CD14-positive monocyte (primary cell): Measurements from ENCODE around the gene SLC2A2. TPM values are rescaled to one million over a fixed set of nuclear protein-coding genes. Genes with fewer than 3 reads are reported as not detected.

Experiments
- DNase-seq, 3 donors: peaks; one replicate each; pipeline ENCODE4 v3.0.0-alpha.2; 2011 to 2022
- H2AFZ ChIP-seq: 2 replicates; pipeline ENCODE4 v1.6.0; 2012; ENCODE audit warnings: mild to moderate bottlenecking, low read depth, low read length, inconsistent platforms; ENCODE audit not compliant: insufficient read depth, poor library complexity, severe bottlenecking
- H3K27ac ChIP-seq, 2 donors: 1 replicate in 1 of 2; 2 replicates in 1 of 2; pipeline ENCODE4 v1.5.1; 2012 to 2013; ENCODE audit warnings: low read length in 2 of 2, control low read depth in 1 of 2, inconsistent platforms in 1 of 2, low read depth in 1 of 2, mild to moderate bottlenecking in 1 of 2
- H3K27me3 ChIP-seq, 2 donors: one replicate each; pipeline versions ENCODE4 v1.6.0 to v1.6.1; 2011 to 2013; ENCODE audit warnings: low read length in 2 of 2; ENCODE audit not compliant: control insufficient read depth in 2 of 2, insufficient read depth in 2 of 2
- H3K36me3 ChIP-seq, 2 donors: replicated peaks in 1 of 2; 1 replicate in 1 of 2; 2 replicates in 1 of 2; pipeline versions ENCODE4 v1.5.1 to v1.6.1; 2012 to 2013; ENCODE audit warnings: low read length in 2 of 2, control low read depth in 1 of 2, inconsistent platforms in 1 of 2, mild to moderate bottlenecking in 1 of 2; ENCODE audit not compliant: insufficient read depth in 2 of 2, control insufficient read depth in 1 of 2
- H3K4me1 ChIP-seq, 2 donors: 1 replicate in 1 of 2; 2 replicates in 1 of 2; pipeline versions ENCODE4 v1.5.1 to v1.6.1; 2012 to 2013; ENCODE audit warnings: low read length in 2 of 2, control low read depth in 1 of 2, inconsistent platforms in 1 of 2, mild to moderate bottlenecking in 1 of 2, moderate library complexity in 1 of 2; ENCODE audit not compliant: insufficient read depth in 2 of 2, control insufficient read depth in 1 of 2
- H3K4me2 ChIP-seq: replicated peaks from 2 replicates; pipeline ENCODE3; 2012; ENCODE audit warnings: low read length, moderate library complexity, mild to moderate bottlenecking; ENCODE audit not compliant: poor library complexity, severe bottlenecking; ENCODE audit errors: extremely low read depth
- H3K4me3 ChIP-seq, 3 experiments: fragments of 200-600 bp in 1 of 3; sonication (generic) in 1 of 3; replicated peaks in 1 of 3; 1 replicate in 2 of 3; 2 replicates in 1 of 3; pipeline ENCODE4 v1.5.1; 2011 to 2013; ENCODE audit warnings: low read length in 3 of 3, mild to moderate bottlenecking in 3 of 3, control low read depth in 2 of 3, low read depth in 2 of 3, inconsistent platforms in 1 of 3, moderate library complexity in 1 of 3
- H3K79me2 ChIP-seq: 2 replicates; pipeline ENCODE4 v1.6.0; 2012; ENCODE audit warnings: mild to moderate bottlenecking, control low read depth, inconsistent platforms, low read length, moderate library complexity; ENCODE audit not compliant: insufficient read depth
- H3K9ac ChIP-seq: 2 replicates; pipeline ENCODE4 v1.6.0; 2017; ENCODE audit warnings: low read length, mild to moderate bottlenecking; ENCODE audit not compliant: insufficient read depth, poor library complexity, severe bottlenecking
- H3K9me3 ChIP-seq, 2 donors: replicated peaks in 1 of 2; 1 replicate in 1 of 2; 2 replicates in 1 of 2; pipeline versions ENCODE4 v1.5.1 to v1.6.1; 2012 to 2013; ENCODE audit warnings: low read length in 2 of 2, control low read depth in 1 of 2; ENCODE audit not compliant: control insufficient read depth in 1 of 2, insufficient read depth in 1 of 2
- H4K20me1 ChIP-seq: 2 replicates; pipeline ENCODE4 v1.6.0; 2012; ENCODE audit warnings: mild to moderate bottlenecking, low read length, control low read depth, moderate library complexity; ENCODE audit not compliant: insufficient read depth
- H3K27ac Mint-ChIP-seq, 7 donors: one replicate each; pipeline ENCODE4 v1.8.0; 2020; ENCODE audit warnings: mild to moderate bottlenecking in 7 of 7, mixed read lengths in 7 of 7, moderate library complexity in 6 of 7, inconsistent platforms in 2 of 7
- H3K27me3 Mint-ChIP-seq, 3 donors: one replicate each; pipeline ENCODE4 v1.8.0; 2021 to 2022; ENCODE audit warnings: low read depth in 3 of 3, mild to moderate bottlenecking in 3 of 3, mixed read lengths in 3 of 3, moderate library complexity in 3 of 3, inconsistent platforms in 1 of 3
- H3K36me3 Mint-ChIP-seq, 2 donors: one replicate each; pipeline ENCODE4 v1.8.0; 2020; ENCODE audit warnings: mixed read lengths in 2 of 2, inconsistent platforms in 1 of 2, mild to moderate bottlenecking in 1 of 2
- H3K4me1 Mint-ChIP-seq: one replicate; pipeline ENCODE4 v1.8.0; 2020; ENCODE audit warnings: mild to moderate bottlenecking, mixed read lengths
- H3K4me3 Mint-ChIP-seq, 2 donors: one replicate each; pipeline ENCODE4 v1.8.0; 2020; ENCODE audit warnings: mild to moderate bottlenecking in 2 of 2, mixed read lengths in 2 of 2, moderate library complexity in 1 of 2
- H3K9me3 Mint-ChIP-seq, 7 donors: one replicate each; pipeline ENCODE4 v1.8.0; 2020 to 2022; ENCODE audit warnings: mixed read lengths in 7 of 7, mild to moderate bottlenecking in 6 of 7, moderate library complexity in 6 of 7, inconsistent platforms in 2 of 7
- CTCF ChIP-seq: fragments of 200-600 bp; IDR thresholded peaks from one replicate; pipeline ENCODE4 v1.8.0; 2022; ENCODE audit warnings: antibody characterized with exemption, mild to moderate bottlenecking
- WGBS: methylation state at CpG from one replicate; pipeline ENCODE4 v1.1.5; 2013; ENCODE audit warnings: missing lambda C conversion rate; ENCODE audit not compliant: insufficient coverage; 5-methylcytosine and 5-hydroxymethylcytosine counted together
- intact Hi-C, 2 donors: fragments of 100-400 bp; cut with micrococcal nuclease; formaldehyde crosslinking; loops; one replicate each; pipeline versions ENCODE4 v1.15.0 to v1.15.1; 2023
- polyA plus RNA-seq, 3 donors: library from polyadenylated mRNA; depleted of rRNA in 1 of 3; unstranded in 2 of 3; stranded (reverse) in 1 of 3; fragments of 300-500 nt in 2 of 3; fragments of >200 nt in 1 of 3; fragmentation: Illumina TruSeq in 2 of 3; gene quantifications; 1 replicate in 2 of 3; 2 replicates in 1 of 3; pipeline ENCODE4 v1.2.3, GENCODE V29; 2012 to 2021

The SLC2A2 gene
- polyA plus RNA-seq, 3 donors = not detected

- H3K27me3 ChIP-seq = no peaks in the 10 kb centered on the region
- no peak overlapping the region for H2AFZ ChIP-seq
- no peaks in the 10 kb centered on the region for H3K4me1 Mint-ChIP-seq
- H3K9me3 Mint-ChIP-seq = no peaks in the 10 kb centered on the region
- no peak overlapping the region for H3K27ac ChIP-seq
- intact Hi-C loops = no loop called here
- peaks cover 0 to 1% (median 0%) of the 10 kb centered on the region in 3 donors for H3K27me3 Mint-ChIP-seq
- no CpG with 5 or more reads among the region's 2 CpGs for WGBS
- peak overlapping the region in 1 of 7 donors; percentile 20 for H3K27ac Mint-ChIP-seq
- no peak for TF ChIP-seq CTCF
- no peaks in the 10 kb centered on the region for H4K20me1 ChIP-seq
- no peak overlapping the region for H3K4me3 ChIP-seq
- no peaks in the 10 kb centered on the region for H3K9me3 ChIP-seq
- H3K79me2 ChIP-seq = no peaks in the 10 kb centered on the region
- H3K9ac ChIP-seq = no peak overlapping the region
- H3K4me1 ChIP-seq = no peaks in the 10 kb centered on the region
- no peak overlapping the region for H3K4me3 Mint-ChIP-seq
- no peaks in the 10 kb centered on the region for H3K36me3 ChIP-seq
- no peak for DNase-seq
- no peaks in the 10 kb centered on the region for H3K36me3 Mint-ChIP-seq
- no peak overlapping the region for H3K4me2 ChIP-seq
Measured at GRCh38 chr3:170999737-171000242, 26.7 kb downstream of the SLC2A2 start.

GRCh38 chr3:170997961-170998913, 28.3 kb downstream of the SLC2A2 start:
- DNase-seq = no peak
- peaks cover 0 to 1% (median 0%) of the 10 kb centered on the region in 3 donors for H3K27me3 Mint-ChIP-seq
- H3K27ac Mint-ChIP-seq = no peak overlapping the region
- Histone ChIP-seq H2AFZ (no peak overlapping the region), H3K36me3 (no peaks in the 10 kb centered on the region), H3K4me3 (no peak overlapping the region), H3K9me3 (no peaks in the 10 kb centered on the region), H4K20me1 (no peaks in the 10 kb centered on the region), H3K4me1 (no peaks in the 10 kb centered on the region), H3K9ac (no peak overlapping the region), H3K4me2 (no peak overlapping the region), H3K27me3 (no peaks in the 10 kb centered on the region), H3K79me2 (no peaks in the 10 kb centered on the region), H3K27ac (no peak overlapping the region)
- no peak for TF ChIP-seq CTCF
- H3K4me1 Mint-ChIP-seq = no peaks in the 10 kb centered on the region
- WGBS = 75% methylated on average over 4 of the region's 5 CpGs
- intact Hi-C loops = no loop called here
- H3K36me3 Mint-ChIP-seq = no peaks in the 10 kb centered on the region
- H3K4me3 Mint-ChIP-seq = no peak overlapping the region
- no peaks in the 10 kb centered on the region for H3K9me3 Mint-ChIP-seq
